Hematopoietic multipotent progenitor cell (in vitro differentiated cells): ENCODE data around the gene SAMSN1. TPM values are rescaled to one million over a fixed set of nuclear protein-coding genes. Genes with fewer than 3 reads are reported as not detected.
A peak's percentile ranks its signal among the peaks of the same experiment; 100 is the strongest.
"Not testable (repeated sequence)": the region's sequence is repeated elsewhere in the genome, so short reads cannot be mapped to it uniquely, and the experiment has no call there.

Experiments used
- DNase-seq, 3 donors: peaks; one replicate each; pipeline ENCODE4 v3.0.0-alpha.2; 2011 to 2015; ENCODE audit warnings: low read depth in 2 of 3, low spot score in 2 of 3
- total RNA-seq: library from RNA; depleted of rRNA; stranded (reverse); fragments of >200 nt; gene quantifications from one replicate; pipeline ENCODE4 v1.2.3, GENCODE V29; 2012

The SAMSN1 gene
- total RNA-seq, 1 donor, result 10.0 TPM

DNA sequence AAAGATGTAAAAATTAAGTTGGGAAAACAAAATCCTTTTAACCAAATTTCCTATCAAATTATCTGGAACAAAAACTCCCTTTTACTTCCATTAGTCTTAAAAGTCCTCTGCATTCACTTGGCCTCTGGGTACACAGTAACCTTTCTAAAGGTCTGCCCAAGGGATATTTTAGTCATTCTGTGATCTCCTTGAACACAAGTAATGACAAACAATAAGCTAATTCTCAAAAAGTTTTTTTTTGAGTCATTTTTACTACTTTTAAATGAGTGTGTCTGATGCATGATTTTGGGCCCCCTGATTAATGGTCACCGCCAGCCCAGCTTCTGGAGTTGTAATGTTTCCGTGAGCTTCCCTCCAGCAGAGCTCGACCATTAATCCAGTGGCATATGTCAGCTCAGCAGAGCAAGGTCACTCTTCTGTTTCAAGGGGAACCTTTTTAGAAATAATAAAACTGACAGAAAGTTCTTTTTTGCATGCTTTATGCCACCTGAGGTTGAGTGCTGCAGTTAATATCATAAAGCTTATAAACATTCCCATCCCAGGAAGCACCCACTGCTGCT is 14.3 kb downstream of the SAMSN1 start:
- no peak for DNase-seq

DNA sequence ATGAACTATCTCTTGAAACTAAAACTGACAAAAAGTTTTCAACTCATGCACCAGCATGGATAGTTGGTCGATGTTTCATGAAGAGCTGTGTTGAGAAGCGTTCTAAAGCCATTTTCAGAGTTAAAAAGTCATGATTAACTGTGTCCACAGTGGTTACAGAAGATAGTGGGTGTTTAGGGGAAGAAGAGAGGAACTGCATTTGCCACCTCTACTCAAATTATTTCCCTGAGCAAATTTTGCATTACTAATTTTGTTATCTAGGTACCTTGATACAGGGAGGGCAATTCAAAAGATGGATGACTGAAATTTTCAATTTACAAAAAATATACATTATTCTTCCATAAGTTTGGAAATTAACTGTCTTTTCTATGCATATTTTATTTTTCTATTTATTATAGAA is 15.5 kb downstream of the SAMSN1 start:
- DNase-seq, result no peak

DNA sequence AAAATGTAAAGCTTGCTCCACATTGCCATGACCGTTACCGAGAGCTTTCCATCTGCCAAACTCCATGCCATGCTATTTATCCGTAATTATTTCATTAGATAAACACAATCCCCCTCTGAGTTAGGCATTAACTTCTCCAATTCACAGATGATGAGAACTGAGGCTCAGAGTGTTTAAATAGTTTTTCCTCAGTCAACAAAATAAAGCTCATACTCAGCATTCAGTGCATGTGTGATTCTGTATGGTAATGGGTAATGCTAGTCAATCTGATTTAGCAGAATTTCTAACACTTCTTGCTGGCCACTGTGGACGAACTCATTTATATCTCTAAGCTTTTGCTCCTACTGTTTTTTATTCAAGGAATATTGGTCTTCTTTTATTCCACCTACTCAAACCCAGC is 17.3 kb downstream of the SAMSN1 start:
- no peak for DNase-seq

DNA sequence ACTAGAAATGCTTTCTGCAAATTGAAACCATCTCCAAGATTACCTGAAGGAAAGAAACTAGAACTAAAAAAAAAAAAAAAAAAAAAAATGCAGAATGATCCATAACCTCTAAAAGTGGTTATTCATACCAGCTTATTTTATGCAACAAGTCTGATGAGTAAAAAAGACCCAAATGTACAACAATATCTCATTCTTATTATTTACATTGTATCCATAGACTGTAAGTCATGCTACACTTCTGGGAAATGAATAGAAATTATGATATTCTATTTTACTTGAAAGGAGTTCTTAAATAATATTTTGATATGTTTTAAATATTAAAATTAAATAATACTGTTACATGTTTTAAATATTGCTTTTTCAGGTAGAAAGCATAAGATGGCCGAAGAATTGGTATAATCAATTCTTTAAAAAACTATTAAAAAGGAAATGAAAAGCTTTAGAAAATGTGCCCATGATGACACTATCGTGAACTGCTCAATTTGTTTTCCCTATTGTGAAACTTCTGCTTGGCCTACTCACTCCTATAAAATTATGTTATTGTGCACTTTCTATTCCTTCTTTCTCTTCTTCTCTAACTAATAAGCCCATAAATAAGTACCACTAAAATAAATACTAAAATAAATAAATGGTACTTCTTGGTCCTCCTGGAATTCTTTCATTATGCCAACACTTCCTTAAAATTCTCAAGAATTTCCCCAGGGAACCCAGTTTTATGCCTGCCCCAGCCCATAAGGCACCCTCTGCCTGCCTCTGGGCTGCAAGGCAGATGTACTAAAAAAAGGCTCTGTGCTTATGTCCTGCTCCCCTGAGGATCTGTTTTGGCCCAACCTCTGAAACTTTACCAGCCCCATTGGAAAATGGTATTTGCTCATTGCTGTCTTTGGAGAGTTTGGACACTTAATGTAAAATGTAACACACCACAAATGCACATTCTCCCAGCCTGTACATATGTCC is 18.1 kb downstream of the SAMSN1 start:
- DNase-seq, result no peak

DNA sequence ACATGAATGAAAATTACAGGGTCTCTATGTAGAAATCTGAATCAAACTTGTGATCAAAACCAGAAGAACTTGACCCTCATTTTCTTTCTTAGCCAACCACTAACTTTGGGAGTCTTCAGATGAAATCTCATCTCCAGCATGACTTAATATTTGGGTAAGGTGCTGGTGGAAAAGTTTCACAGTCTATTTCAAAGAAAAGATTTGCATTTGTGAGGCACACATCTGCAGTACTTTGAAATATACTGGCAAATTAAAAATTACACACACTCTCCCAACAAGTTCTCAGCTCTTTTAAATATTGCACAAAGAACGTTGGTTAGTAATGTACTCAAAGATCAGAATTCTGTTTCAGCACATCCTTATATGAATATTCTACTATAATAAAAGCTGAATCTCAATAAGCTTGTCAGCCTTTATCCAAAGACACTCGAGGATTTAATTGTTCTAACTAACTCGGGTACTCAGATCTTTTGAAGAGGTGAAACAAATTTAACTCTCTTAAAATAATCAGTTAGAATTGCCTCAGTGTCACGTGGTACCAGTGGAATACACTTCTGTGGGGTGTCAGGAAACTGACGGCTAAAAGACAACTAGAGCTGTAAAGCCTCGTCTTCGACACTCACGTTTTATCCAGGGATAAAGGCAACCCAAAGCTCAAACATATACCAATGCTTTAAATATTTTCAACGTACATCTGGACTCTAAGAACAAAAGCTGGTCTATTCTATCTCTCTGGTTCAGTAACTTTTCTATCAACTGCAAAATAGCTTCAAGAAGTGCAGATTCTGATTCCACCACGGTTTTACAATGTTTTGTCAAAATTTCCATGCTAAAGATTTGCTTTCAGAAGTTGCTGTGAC is 19.0 kb downstream of the SAMSN1 start:
- no peak for DNase-seq

DNA sequence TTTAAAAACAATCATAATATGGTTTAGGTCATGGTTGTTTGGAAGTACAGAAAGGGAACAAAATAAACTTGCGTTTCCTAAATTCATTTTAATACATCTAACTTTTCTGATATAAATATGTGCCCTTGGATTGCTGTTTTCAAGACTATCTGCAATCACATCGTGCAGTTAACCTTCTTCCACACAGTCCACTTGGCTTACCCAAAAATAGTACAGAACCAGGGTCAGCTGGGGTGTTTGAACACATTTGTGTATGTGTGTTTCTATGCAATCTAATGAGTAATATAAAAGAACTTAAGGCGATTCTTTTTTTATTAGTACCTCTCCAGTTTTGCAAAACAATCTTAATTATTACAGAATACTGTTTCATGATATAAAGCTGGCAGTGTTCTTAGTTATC is 19.9 kb downstream of the SAMSN1 start:
- no peak for DNase-seq

DNA sequence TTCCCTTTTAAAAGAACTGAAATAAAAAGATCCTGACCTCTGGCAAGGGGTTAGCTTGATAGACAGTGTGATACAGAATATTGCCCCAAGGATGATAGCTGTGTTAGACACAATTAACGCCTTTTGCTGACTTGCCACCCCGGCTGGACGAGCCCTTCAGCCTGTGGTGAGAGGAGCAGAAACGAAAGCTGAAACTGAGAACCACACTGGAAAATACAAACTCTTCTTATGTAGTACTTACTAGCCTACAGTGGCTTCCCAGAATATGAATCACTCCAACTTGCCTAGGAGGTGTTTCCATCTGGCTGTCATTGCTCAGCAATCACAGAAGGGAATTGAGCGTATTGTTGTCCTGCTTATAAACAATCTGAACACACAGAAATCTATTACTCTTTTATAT is 22.9 kb downstream of the SAMSN1 start:
- DNase-seq, result peak in 2 of 3 donors; percentile 30 to 41

DNA sequence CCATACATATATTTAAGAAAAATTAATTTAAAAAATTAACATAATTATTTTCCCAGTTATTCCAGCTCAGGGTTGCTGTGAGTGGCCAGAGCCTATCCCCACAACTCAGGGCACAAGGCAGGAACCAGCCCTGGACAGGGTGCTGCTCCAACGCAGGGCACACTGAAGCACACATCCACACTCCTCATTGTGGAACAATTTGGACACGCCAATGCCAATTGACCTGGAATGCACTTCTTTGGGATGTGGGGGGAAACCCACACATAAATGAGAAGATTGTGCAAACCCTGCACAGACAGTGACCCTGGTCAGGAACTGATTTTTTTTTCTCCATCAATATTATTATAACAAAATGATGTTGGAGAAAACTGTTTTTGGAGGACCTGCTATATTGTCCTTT is 23.4 kb downstream of the SAMSN1 start:
- no peak for DNase-seq

DNA sequence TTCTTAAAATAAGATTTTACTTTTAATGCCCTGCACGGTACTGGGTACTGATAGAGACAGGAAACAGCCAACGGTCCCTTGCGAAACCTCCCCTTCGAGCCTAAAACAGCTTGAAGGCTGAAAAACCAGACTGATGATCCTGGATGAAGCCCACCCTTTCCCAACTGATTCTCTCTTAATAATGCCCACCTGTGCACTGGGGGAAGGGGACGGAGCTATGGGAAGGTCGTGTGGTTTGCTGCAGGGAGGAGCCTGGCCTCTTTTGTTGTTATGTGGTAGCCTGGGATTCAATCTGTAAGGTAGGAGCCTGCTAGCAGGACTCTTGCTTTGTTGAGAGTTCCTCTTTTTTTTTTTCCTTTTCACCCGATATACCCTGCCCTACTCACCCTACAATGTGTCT is 25.6 kb downstream of the SAMSN1 start:
- peak in 2 of 3 donors; percentile 50 to 60 for DNase-seq

DNA sequence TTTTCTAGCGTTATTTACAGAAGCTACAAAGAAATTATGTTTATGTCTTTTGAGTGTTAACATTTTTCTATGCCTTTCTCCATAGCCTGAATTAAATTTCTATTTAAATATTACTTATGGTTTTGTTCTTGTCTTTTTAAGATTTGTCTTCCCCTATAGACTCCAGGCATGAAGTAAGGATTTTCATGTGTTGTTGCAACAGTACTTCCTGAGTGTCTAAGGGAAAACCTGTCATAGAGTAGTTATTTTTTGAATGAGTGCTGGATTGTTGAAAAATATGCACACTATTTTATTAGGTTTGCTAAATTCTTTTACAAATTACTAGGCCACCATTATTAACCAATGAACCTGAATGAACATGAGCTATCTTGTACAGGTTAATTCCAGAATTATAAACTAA is 27.1 kb downstream of the SAMSN1 start:
- DNase-seq, result no peak

DNA sequence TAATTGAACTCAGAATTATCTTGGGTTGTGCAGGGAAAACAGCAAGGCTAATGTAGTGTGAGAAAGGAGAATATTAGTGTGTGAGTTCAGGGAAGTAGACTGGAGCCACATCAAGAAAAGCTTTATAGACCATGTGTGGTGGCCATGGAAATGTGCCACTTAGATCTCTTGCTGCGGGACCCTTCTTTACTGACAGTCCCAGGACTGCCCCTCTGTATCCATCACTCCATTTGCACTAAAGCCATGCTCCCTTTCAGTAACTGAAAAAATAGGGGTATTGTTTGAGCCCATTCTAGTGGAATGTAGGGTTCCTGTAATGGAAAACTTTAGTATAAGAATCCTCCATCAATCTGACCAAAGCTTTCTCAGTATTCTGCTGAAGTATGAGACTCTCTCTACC is 32.3 kb downstream of the SAMSN1 start:
- DNase-seq, result no peak

DNA sequence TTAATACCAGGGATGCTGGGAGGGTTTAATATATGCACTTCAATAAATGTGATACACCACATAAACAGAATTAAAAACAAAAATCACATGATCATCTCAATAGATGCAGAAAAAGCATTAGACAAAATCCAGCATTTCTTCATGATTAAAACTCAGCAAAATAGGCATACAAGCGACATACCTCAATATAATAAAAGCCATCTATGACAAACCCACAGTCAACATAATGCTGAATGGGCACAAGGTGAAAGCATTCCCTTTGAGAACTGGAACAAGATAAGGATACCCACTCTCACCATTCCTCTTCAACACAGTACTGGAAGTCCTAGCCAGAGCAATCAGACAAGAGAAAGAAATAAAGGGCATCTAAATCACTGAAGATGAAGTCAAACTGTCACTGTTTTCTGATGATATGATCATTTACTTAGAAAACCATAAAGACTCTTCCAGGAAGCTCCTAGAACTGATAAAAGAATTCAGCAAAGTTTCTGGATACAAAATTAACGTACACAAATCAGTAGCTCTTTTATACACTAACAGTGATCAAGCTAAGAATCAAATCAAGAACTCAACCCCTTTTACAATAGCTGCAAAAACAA is 39.2 kb downstream of the SAMSN1 start:
- not testable (repeated sequence) for DNase-seq

DNA sequence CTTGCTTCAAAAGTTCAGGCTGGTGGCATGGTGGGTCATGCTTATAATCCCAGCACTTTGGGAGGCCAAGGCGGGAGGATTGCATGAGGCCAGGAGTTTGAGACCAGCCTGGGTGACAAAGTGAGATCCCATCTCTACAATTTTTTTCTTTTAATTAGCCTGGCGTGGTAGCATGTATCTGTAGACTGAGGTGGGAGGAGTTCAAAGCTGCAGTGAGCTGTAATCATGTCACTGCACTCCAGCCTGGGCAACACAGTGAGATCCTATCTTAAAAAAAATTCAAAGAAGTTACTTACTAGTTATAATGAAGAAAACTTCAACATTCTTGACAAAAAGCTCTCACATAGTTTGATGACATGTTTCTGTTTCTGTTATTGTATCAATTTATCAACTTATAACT is 45.2 kb downstream of the SAMSN1 start:
- no peak for DNase-seq

DNA sequence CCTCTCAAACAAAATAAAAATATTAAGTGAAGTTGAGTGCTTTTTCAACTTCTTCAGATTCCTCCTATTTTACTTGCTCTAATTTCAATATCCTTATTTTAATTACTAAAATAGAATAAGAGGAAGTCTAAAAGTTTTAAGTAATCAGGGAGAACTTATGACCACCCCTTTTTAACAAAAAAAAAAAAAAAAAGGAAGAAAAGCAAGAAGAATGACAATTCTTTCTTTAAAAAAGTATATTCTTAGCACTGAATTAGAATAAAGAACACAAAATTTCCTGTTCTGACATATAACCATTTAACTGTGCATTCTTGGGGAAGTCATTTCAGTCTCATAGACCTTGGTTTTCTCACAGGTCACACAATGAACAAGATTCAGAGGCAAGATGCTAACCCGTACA is 46.8 kb downstream of the SAMSN1 start:
- DNase-seq, result no peak

DNA sequence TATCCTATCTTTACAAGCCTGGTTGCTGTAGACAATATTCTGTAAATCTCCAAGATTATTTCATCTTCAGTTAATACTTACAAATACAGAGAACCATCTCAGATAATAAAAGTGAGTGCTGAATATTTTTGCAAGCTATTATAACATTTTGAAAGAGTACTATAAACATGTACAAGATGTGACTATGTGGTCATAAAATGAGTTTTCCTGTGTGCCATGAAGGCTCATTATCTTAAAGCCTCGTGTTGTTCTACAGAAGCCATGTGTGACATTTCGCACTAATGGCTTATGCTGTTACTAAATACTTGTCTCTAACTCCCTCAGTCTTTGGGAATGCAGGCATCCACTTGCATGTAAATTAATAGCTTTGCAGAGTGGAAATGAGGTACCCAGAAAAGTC is 48.3 kb downstream of the SAMSN1 start:
- DNase-seq, result no peak

DNA sequence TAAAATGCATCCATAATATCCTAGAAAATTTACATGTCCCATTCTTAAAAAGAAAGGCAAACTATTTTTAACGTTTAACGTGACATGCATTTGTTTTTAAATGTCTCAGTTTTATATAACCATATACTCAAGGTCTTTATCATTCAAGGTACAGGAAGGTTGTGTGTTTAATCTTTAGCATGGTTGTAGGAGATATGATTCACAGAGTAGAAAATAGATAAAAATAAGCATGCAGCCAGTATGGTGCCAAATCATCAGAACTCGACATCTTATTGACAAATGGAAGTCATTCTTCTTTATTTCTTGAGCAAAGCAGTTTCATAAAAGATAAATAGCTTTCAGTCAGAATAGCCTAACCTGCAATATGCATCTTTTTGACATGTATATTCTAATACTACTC is 51.0 kb downstream of the SAMSN1 start:
- DNase-seq, result no peak

DNA sequence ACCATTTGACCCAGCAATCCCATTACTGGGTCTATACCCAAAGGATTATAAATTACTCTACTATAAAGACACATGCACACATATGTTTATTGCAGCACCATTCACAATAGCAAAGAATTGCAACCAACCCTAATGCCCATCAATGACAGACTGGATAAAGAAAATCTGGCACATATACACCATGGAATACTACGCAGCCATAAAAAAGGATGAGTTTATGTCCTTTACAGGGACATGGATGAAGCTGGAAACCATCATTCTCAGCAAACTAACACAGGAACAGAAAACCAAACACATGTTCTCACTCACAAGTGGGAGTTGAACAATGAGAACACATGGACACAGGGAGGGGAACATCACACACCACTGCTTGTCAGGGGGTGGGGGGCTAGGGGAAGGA is 51.9 kb downstream of the SAMSN1 start:
- not testable (repeated sequence) for DNase-seq

DNA sequence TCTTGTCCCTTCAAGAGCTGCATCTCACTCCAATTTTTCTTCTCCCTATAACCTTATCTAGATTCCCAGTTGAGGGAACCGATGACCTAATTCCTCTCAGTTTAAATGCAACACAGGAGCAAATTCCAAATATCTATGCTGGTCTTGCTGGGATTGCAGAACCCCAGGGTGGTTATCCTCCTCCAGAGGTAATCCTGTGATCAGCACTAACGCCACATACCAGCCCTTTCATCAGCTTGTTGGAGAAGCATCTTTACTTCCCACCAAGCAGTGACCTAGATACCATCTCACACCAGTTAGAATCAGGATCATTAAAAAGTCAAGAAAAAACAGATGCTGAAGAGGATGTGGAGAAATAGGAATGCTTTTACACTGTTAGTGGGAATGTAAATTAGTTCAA is 52.4 kb downstream of the SAMSN1 start:
- no peak for DNase-seq

DNA sequence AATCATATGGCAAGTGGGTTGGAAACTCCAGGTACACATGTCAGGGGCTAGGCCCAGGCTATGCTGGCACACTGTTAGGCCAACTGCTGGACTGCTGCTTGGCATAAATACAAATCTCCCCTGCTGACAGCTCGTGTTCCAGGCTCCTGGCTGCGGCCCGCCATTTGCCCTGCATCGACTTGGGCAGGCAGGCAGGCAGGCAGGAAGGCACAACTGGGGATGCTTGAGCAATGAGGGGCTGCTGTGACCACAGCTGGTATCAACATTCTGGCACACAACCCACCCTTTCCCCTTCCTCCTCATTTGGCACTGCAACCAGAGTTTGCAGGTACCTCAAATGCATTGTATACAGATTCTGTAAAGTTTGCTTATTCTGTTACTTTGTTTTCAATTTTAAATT is 53.2 kb downstream of the SAMSN1 start:
- peak in 1 of 3 donors; percentile 36 for DNase-seq

DNA sequence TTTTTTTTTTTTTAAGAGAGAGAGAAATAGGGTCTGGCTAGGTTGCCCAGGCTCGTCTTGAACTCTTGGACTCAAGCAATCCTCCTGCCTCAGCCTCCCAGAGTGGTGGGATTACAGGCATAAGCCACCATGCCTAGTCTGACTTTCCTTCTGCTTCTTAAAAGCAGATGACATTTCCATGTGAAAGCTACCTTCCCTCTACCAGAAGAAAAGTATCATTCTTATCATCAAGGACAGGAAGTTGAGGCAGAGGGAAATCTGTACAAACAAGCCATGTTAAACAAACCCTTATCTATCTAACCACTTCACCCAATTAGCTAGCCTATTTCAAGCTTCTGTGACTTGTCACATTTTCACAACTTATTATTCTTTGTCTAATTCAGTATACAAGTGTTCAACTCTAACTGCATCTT is 54.8 kb downstream of the SAMSN1 start:
- no peak for DNase-seq

DNA sequence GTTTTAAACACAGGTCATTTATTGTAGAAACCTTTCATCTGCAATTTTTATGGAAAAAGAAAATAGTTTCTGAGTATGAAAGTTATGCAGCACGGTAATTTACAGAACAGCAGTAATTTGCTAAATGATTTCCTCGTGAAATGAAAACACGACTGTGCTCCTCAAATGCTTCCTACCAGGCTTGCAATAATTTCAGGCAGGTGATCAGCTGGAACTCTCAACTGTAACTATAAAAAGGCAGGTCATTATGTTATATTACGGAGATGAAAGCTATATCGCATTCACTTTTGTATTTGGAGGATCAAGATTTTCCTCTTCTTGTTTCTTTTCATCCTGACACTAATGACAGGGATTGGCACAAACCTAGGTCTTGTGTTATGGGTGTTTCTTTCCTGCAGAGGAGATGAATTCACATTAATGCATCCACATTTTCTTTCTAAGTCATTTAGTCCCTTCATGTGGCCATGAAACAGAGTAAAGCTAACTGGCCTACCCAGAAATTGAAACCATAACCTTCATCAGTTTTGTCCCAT is 57.4 kb downstream of the SAMSN1 start:
- no peak for DNase-seq
